ENCODE results near the gene HTR6. TPM values are rescaled to one million over a fixed set of nuclear protein-coding genes. Genes with fewer than 3 reads are reported as not detected.

Gene HTR6
- total RNA-seq, 1 experiment from 2014 or later, result 0.57 TPM

DNA sequence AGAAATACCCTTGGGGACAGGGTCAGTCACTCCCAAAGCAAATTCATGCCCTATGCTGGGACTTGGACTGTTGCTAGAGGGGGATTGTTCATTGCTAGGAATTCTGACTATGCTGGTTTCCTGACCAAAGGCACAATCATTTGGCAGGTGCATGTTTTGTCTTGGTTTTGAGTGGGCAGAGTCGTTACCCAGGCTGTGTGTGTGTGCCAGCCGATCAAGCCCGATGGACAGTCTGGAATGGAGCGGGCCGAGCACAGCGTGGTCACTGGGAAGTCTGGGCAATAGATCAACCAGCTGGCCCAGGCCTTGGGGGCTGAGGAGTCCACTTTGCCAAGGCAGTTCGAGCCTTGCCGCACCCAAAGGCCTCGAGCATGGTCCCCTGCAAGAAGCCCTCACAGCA lies 60.9 kb downstream of the HTR6 start:
- RAD21 ChIA-PET (ENCODE audit: low non-redundant PET in 1 of 2, low total read pairs in 2 of 2, uncharacterized antibody in 2 of 2, unreplicated experiment in 2 of 2), result no interaction called here
- intact Hi-C loops (cut with micrococcal nuclease), result no loop called here
- Histone ChIP-seq H3K4me2 (ENCODE audit: low read length) (no peak overlapping the region), H3K4me3 (replicated peaks in 1 of 2; ENCODE audit: low read depth in 1 of 2, low read length in 2 of 2) (no peak overlapping the region), H3K9ac (ENCODE audit: low read length) (no peak overlapping the region), H3K27ac (ENCODE audit: low read depth, low read length) (no peak overlapping the region), H4K20me1 (ENCODE audit: insufficient read depth) (no peaks in the 10 kb centered on the region), H3K9me2 (ENCODE audit: insufficient read depth) (no peaks in the 10 kb centered on the region), H3K4me1 (ENCODE audit: control insufficient read depth in 1 of 2, insufficient read depth in 2 of 2, low read length in 2 of 2) (no peaks in the 10 kb centered on the region), H3K79me2 (ENCODE audit: insufficient read depth, low read length) (no peaks in the 10 kb centered on the region), H3K36me3 (ENCODE audit: control insufficient read depth in 1 of 2, insufficient read depth in 2 of 2, low read length in 2 of 2) (0 out of 4 replicates have a peak, but pooled peaks cover 0 to 4% of the 10 kb centered on the region in 2 experiments), H2AFZ (ENCODE audit: low read depth, low read length, poor library complexity, severe bottlenecking) (no peak overlapping the region), H3K27me3 (ENCODE audit: insufficient read depth, low read length) (no peaks in the 10 kb centered on the region), H3K9me3 (ENCODE audit: control insufficient read depth in 1 of 2, insufficient read depth in 1 of 2, low read depth in 1 of 2, low read length in 2 of 2) (peaks cover 0 to 9% of the 10 kb centered on the region in 2 experiments; a peak in 1 of 4 replicates)
- TF ChIP-seq POLR2AphosphoS5 (IDR thresholded peaks at IDR 0.05; ENCODE audit: low read depth, low read length) (no peak), RAD21 (IDR thresholded peaks at IDR 0.05; ENCODE audit: low read depth) (no peak), EGR1 (IDR thresholded peaks at IDR 0.05; ENCODE audit: low read depth) (no peak), SIN3A (IDR thresholded peaks at IDR 0.05; ENCODE audit: low read depth) (no peak), YY1 (IDR thresholded peaks at IDR 0.05; ENCODE audit: extremely low read depth, insufficient replicate concordance, low read depth, low read length) (no peak), TCF7L2 (IDR thresholded peaks at IDR 0.05; ENCODE audit: borderline replicate concordance, extremely low read depth, insufficient read depth, insufficient read length) (no peak), ZFX (IDR thresholded peaks at IDR 0.05) (no peak), ELF1 (IDR thresholded peaks at IDR 0.05; ENCODE audit: borderline replicate concordance, low read depth) (no peak), JUND (IDR thresholded peaks at IDR 0.05) (no peak), SRF (IDR thresholded peaks at IDR 0.05; ENCODE audit: low read depth) (no peak), EZH2 (IDR thresholded peaks at IDR 0.05) (no peak), ZNF274 (IDR thresholded peaks at IDR 0.05; ENCODE audit: low read depth, low read length) (no peak), CEBPB (IDR thresholded peaks at IDR 0.05; ENCODE audit: low read depth) (no peak), SP1 (IDR thresholded peaks at IDR 0.05; ENCODE audit: low read depth) (no peak), CBX3 (IDR thresholded peaks at IDR 0.05; ENCODE audit: low read depth) (no peak), FOSL1 (IDR thresholded peaks at IDR 0.05; ENCODE audit: low read depth) (no peak)
- TF ChIP-seq, protein P1, sequence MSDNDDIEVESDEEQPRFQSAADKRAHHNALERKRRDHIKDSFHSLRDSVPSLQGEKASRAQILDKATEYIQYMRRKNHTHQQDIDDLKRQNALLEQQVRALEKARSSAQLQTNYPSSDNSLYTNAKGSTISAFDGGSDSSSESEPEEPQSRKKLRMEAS (IDR thresholded peaks at IDR 0.05), result no peak
- TF ChIP-seq, protein P2, sequence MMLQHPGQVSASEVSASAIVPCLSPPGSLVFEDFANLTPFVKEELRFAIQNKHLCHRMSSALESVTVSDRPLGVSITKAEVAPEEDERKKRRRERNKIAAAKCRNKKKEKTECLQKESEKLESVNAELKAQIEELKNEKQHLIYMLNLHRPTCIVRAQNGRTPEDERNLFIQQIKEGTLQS (IDR thresholded peaks at IDR 0.05), result no peak
- TF ChIP-seq, protein P3, sequence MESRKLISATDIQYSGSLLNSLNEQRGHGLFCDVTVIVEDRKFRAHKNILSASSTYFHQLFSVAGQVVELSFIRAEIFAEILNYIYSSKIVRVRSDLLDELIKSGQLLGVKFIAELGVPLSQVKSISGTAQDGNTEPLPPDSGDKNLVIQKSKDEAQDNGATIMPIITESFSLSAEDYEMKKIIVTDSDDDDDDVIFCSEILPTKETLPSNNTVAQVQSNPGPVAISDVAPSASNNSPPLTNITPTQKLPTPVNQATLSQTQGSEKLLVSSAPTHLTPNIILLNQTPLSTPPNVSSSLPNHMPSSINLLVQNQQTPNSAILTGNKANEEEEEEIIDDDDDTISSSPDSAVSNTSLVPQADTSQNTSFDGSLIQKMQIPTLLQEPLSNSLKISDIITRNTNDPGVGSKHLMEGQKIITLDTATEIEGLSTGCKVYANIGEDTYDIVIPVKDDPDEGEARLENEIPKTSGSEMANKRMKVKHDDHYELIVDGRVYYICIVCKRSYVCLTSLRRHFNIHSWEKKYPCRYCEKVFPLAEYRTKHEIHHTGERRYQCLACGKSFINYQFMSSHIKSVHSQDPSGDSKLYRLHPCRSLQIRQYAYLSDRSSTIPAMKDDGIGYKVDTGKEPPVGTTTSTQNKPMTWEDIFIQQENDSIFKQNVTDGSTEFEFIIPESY (IDR thresholded peaks at IDR 0.05; ENCODE audit: extremely low read depth, insufficient replicate concordance, low read length), result no peak
- TF ChIP-seq, protein P4, sequence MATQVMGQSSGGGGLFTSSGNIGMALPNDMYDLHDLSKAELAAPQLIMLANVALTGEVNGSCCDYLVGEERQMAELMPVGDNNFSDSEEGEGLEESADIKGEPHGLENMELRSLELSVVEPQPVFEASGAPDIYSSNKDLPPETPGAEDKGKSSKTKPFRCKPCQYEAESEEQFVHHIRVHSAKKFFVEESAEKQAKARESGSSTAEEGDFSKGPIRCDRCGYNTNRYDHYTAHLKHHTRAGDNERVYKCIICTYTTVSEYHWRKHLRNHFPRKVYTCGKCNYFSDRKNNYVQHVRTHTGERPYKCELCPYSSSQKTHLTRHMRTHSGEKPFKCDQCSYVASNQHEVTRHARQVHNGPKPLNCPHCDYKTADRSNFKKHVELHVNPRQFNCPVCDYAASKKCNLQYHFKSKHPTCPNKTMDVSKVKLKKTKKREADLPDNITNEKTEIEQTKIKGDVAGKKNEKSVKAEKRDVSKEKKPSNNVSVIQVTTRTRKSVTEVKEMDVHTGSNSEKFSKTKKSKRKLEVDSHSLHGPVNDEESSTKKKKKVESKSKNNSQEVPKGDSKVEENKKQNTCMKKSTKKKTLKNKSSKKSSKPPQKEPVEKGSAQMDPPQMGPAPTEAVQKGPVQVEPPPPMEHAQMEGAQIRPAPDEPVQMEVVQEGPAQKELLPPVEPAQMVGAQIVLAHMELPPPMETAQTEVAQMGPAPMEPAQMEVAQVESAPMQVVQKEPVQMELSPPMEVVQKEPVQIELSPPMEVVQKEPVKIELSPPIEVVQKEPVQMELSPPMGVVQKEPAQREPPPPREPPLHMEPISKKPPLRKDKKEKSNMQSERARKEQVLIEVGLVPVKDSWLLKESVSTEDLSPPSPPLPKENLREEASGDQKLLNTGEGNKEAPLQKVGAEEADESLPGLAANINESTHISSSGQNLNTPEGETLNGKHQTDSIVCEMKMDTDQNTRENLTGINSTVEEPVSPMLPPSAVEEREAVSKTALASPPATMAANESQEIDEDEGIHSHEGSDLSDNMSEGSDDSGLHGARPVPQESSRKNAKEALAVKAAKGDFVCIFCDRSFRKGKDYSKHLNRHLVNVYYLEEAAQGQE (IDR thresholded peaks at IDR 0.05; ENCODE audit: low read depth), result no peak
- DNase-seq (ENCODE audit: low read depth, low spot score) (no peak), ATAC-seq (no peak)
- POLR2A ChIA-PET, result no interaction called here
- BruUV-seq (replicated peaks), result no TSS peak
- CTCF ChIA-PET, result no interaction called here
